Lower leg skin (tissue), 4 donors: ENCODE data around the gene TRIM22. TPM values are rescaled to one million over a fixed set of nuclear protein-coding genes. Genes with fewer than 3 reads are reported as not detected.
"Not testable (repeated sequence)": the region's sequence is repeated elsewhere in the genome, so short reads cannot be mapped to it uniquely, and the experiment has no call there.

Experiments used
- DNase-seq, 2 donors: peaks; one replicate each; pipeline ENCODE4 v3.0.0-alpha.2; 2019; ENCODE audit warnings: low spot score in 2 of 2
- H3K4me3 ChIP-seq: fragments of 200-600 bp; sonication (generic); 2 replicates; pipeline ENCODE4 v1.5.1; 2017; ENCODE audit warnings: mild to moderate bottlenecking, low read depth; ENCODE audit not compliant: poor library complexity, severe bottlenecking
- POLR2A ChIP-seq, 2 donors: fragments of 450-650 bp; IDR thresholded peaks; one replicate each; pipeline ENCODE4 v1.6.1; 2016 to 2017; ENCODE audit warnings: antibody characterized with exemption in 2 of 2, mild to moderate bottlenecking in 1 of 2, moderate library complexity in 1 of 2
- WGBS, 2 donors: methylation state at CpG; one replicate each; pipeline ENCODE4 v1.1.5; 2018; 5-methylcytosine and 5-hydroxymethylcytosine counted together
- intact Hi-C: fragments of 100-400 bp; cut with DNase I; formaldehyde crosslinking; loops from one replicate; pipeline ENCODE4 v1.15.0; 2023; ENCODE audit warnings: low total_unique reads
- total RNA-seq, 4 donors: library from RNA; depleted of rRNA; stranded (reverse); fragments of >200 nt; gene quantifications; one replicate each; pipeline ENCODE4 v1.1.0, GENCODE V29; 2016
- TF ChIP-seq, protein P1 (sequence below), 3 donors: fragments of 450-650 bp; IDR thresholded peaks; one replicate each; pipeline ENCODE4 v1.5.1; 2016; ENCODE audit warnings: antibody characterized with exemption in 3 of 3, mild to moderate bottlenecking in 3 of 3, moderate library complexity in 2 of 3

Gene TRIM22
- total RNA-seq, 4 donors from 2014 or later = 5.9 to 12.5 (median 9.2) TPM

- H3K4me3 ChIP-seq = no peak overlapping the region
- WGBS, 2 donors = 90% methylated on average over 2 of the region's 2 CpGs
- TF ChIP-seq POLR2A (IDR thresholded peaks at IDR 0.05) = no peak
- TF ChIP-seq, protein P1, sequence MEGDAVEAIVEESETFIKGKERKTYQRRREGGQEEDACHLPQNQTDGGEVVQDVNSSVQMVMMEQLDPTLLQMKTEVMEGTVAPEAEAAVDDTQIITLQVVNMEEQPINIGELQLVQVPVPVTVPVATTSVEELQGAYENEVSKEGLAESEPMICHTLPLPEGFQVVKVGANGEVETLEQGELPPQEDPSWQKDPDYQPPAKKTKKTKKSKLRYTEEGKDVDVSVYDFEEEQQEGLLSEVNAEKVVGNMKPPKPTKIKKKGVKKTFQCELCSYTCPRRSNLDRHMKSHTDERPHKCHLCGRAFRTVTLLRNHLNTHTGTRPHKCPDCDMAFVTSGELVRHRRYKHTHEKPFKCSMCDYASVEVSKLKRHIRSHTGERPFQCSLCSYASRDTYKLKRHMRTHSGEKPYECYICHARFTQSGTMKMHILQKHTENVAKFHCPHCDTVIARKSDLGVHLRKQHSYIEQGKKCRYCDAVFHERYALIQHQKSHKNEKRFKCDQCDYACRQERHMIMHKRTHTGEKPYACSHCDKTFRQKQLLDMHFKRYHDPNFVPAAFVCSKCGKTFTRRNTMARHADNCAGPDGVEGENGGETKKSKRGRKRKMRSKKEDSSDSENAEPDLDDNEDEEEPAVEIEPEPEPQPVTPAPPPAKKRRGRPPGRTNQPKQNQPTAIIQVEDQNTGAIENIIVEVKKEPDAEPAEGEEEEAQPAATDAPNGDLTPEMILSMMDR (IDR thresholded peaks at IDR 0.05) = no peak
- intact Hi-C loops = no loop called here
- DNase-seq = no peak
These were observed 14.3 kb downstream of the TRIM22 start for GRCh38 chr11:5703741-5704536.

DNA sequence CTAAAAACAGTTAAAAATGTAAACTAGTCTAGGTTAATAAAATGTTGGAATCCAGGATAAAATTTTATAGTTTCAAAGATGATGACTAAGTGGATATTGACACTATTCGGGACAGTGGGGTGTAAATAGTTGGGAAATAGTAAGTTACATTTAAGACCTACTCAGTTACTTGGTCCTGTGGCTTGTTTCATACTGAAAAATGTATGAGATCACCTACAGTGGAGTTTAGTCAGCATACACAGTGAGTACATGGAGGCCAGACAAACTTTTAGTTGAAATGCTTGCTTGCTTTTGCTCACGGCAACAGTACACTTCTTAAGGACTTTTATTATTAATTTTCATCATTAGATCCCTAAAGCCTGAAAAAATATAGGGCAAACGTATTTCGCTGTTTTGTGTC lies 16.1 kb downstream of the TRIM22 start:
- TF ChIP-seq, protein P1 (IDR thresholded peaks at IDR 0.05) = no peak
- no peak for TF ChIP-seq POLR2A (IDR thresholded peaks at IDR 0.05)
- H3K4me3 ChIP-seq = no peak overlapping the region
- intact Hi-C loops = no loop called here
- WGBS, 2 donors = 95 to 97% methylated on average over 4 of the region's 4 CpGs
- no peak for DNase-seq

DNA sequence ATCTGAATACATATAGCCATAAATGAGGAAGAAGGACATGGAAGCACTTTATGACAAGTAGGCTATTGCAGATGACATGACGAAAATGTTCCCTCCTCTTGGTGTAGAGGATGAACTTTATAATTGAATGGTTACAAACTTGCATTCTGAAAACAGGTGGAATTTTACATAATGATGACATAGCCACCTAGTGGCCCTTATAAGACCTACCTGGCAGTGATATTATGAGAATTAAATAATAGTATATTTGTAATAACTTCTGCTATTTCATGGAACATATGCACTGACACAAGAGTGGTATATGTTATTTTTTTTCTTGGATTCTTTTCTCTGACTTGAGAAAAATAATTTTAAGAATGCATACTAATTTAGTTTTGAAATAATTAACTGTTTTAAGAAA lies 22.9 kb downstream of the TRIM22 start:
- intact Hi-C loops = no loop called here
- H3K4me3 ChIP-seq = no peak overlapping the region
- DNase-seq = no peak
- WGBS, 2 donors = 61 to 75% methylated on average over 1 of the region's 1 CpG
- no peak for TF ChIP-seq POLR2A (IDR thresholded peaks at IDR 0.05)
- TF ChIP-seq, protein P1 (IDR thresholded peaks at IDR 0.05) = no peak

DNA sequence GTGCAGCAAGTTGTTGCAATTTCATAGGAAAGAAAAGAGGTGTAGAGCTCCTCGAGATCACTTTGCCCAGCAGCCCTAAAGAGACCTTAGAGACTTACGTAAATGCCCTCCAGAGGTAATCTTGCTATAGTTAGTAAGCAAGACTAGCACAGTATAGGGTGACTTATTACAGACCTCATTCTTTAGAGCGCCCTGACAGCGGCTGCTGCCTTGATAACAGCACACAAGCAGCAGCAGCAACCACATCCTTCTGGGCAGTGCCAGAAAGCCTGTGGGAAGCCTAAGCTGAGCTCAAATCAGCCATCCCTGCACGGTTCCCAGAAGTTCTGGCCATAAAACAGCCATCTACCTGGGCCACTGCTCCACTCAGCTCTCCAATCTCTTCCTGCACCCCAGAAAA lies 24.1 kb downstream of the TRIM22 start:
- WGBS, 2 donors = 76 to 85% methylated on average over 5 of the region's 5 CpGs
- no peak for DNase-seq
- no peak overlapping the region for H3K4me3 ChIP-seq
- intact Hi-C loops = no loop called here
- TF ChIP-seq POLR2A (IDR thresholded peaks at IDR 0.05) = no peak
- TF ChIP-seq, protein P1 (IDR thresholded peaks at IDR 0.05) = no peak

GRCh38 chr11:5716518-5716917 lies 26.9 kb downstream of the TRIM22 start:
- DNase-seq, intact Hi-C loops, H3K4me3 ChIP-seq: not testable (repeated sequence)
- 50 to 91% methylated on average over 1 of the region's 1 CpG for WGBS, 2 donors

DNA sequence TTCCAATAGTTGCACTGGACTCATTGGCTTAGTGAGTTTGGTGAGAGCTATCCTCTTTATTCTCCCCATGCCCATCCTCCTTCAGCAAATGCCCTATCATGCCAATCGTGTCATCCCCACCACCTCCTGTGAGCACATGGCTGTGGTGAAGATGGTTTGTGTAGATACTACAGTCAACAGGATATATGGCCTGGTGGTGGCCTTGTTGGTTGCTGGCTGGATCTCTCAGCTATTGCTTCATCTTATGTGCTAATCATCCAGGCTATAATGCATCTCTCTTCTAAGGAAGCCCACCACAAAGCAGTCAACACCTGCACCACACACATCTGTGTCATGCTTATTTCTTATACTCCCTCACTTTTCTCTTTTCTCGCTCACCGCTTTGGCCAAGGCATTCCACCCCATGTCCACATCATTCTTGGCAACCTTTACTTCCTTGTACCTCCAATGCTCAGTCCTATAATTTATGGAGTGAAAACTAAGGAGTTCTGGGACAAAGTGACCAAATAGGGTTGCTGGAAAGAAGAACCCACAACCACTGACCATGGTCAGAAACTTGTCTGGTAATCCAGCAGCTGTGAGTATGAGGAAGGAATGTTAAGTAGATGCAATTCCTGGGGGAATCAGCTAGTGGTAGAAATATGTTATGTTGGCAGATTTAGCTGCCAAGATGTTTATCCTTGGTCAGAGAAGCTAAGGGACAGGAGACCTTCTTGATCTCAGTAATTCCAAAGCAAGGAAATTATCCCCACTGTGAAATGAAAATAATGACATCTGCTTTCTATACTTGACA lies 30.3 kb downstream of the TRIM22 start:
- no peak overlapping the region for H3K4me3 ChIP-seq
- no peak for DNase-seq
- intact Hi-C loops = no loop called here
- TF ChIP-seq, protein P1 (IDR thresholded peaks at IDR 0.05) = no peak
- no peak for TF ChIP-seq POLR2A (IDR thresholded peaks at IDR 0.05)
- 87 to 91% methylated on average over 3 of the region's 3 CpGs for WGBS, 2 donors
